Fibroblast of villous mesenchyme (primary cell): ENCODE measurements around the gene XPR1. TPM values are rescaled to one million over a fixed set of nuclear protein-coding genes. Genes with fewer than 3 reads are reported as not detected.
"Not testable (repeated sequence)": the region's sequence is repeated elsewhere in the genome, so short reads cannot be mapped to it uniquely, and the experiment has no call there.

Experiments
- DNase-seq: peaks from one replicate; pipeline ENCODE4 v3.0.0-alpha.2; 2010; ENCODE audit warnings: low read depth
- H3K4me3 ChIP-seq: 2 replicates; pipeline ENCODE4 v1.5.1; 2011; ENCODE audit warnings: low read depth, mild to moderate bottlenecking, low read length
- CTCF ChIP-seq: IDR thresholded peaks from 2 replicates; pipeline ENCODE4 v1.5.1; 2012; ENCODE audit warnings: low read depth, mild to moderate bottlenecking, low read length; ENCODE audit not compliant: insufficient read depth
- total RNA-seq: library from RNA; depleted of rRNA; stranded (reverse); fragments of >200 nt; gene quantifications from 2 replicates; pipeline ENCODE4 v1.2.3, GENCODE V29; 2012

XPR1 gene
- total RNA-seq, 1 donor, result 31.5 TPM

DNA sequence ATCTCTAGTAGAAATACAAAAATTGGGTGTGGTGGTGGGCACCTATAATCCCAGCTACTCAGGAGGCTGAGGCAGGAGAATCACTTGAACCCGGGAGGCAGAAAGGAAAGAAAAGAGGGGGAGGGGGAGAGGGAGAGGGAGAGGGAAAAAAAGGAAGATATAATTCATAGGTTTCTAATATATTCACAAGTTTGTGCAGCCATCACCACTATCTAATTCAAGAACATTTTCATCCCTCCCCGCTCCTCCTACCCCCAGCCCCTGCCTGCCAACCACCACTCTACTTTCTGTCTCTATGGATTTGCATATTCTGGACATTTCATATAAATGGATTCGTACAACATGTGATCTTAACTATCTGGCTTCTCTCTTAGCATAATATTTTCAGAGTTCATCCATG is 147.8 kb downstream of the XPR1 start:
- DNase-seq, result no peak
- TF ChIP-seq CTCF, result no peak
- H3K4me3 ChIP-seq, result no peak overlapping the region

DNA sequence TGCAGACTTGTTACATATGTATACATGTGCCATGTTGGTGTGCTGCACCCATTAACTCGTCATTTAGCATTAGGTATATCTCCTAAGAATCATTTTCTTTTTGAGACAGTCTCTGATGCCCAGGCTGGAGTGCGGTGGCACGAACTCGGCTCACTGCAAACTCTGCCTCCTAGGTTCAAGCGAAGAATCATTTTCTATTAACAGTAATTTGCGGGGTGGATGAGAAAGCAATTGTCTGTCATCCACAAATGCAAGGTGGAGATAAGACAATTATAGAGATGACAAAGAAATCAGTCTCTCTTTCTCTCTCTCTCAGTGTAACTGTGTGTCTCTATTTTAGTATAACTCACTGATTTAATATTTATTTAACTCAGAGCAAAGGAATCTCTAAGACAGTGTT is 149.9 kb downstream of the XPR1 start:
- no peak for DNase-seq
- H3K4me3 ChIP-seq, result no peak overlapping the region
- TF ChIP-seq CTCF, result no peak

DNA sequence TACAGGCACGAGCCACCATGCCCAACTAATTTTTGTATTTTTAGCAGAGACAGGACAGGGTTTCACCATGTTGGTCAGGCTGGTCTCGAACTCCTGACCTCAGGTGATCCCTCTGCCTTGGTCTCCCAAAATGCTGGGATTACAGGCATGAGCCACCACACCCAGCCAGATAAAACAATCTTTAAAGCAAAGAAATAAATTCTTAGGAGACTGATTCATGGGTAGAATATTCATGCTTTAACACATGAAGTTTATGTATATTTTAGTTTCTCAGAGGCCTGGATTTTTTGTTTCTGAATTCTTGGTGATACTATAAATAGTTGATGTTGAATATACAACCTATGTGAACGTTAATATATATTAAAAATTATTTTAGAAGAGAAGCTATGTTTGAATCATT is 153.5 kb downstream of the XPR1 start:
- DNase-seq, result no peak
- H3K4me3 ChIP-seq, result no peak overlapping the region
- TF ChIP-seq CTCF, result no peak

- DNase-seq, result no peak
- no peak overlapping the region for H3K4me3 ChIP-seq
- TF ChIP-seq CTCF, result no peak
These were observed 154.1 kb downstream of the XPR1 start for GRCh38 chr1:180785887-180786286.

DNA sequence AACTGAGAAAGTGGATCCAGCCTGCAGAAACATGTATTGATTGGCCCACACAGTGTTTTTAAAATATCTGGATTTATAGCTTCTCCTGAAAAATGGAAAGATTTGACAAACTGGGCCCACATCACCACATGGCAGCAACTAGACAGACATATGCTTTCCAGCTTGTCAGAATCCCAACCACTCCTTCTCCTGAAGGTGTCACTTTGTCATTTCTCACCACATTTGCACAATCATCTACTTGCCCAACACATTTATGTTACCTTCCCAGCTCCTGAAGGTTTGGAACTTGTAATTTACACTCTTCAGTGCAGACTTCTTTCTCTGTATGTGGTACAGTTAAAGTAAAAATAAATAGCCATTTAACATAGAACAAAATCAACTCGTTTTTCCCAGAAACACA is 154.8 kb downstream of the XPR1 start:
- H3K4me3 ChIP-seq, result no peak overlapping the region
- DNase-seq, result no peak
- TF ChIP-seq CTCF, result no peak

DNA sequence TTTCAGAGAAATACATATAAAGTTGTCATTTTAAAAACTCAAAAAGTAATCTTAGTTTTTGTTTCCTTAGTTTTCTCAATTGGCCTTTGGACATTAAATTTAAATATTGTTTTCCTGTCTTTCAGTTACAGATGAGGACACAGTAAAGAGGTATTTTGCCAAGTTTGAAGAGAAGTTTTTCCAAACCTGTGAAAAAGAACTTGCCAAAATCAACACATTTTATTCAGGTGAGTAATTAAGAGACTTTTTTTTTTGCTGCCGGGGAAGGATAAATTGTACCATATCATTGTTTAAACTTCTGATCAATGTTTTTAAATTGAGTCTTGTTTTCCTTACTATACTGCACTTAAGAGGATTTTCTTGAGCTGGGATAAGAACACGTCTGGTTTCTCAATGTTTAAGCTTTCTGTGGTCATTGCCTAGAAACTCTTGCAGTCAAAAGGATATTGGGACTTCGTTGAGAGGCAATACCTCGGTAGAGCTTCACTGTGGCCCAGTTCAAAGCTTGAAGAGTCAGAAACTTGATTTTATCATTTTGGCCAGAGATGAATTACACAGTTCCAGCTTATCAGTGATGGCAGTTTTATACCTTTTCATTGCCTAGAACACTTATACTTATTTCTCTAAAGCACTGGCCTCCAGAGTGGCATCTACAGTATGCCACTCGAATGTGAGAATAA is 155.9 kb downstream of the XPR1 start:
- no peak overlapping the region for H3K4me3 ChIP-seq
- TF ChIP-seq CTCF, result no peak

DNA sequence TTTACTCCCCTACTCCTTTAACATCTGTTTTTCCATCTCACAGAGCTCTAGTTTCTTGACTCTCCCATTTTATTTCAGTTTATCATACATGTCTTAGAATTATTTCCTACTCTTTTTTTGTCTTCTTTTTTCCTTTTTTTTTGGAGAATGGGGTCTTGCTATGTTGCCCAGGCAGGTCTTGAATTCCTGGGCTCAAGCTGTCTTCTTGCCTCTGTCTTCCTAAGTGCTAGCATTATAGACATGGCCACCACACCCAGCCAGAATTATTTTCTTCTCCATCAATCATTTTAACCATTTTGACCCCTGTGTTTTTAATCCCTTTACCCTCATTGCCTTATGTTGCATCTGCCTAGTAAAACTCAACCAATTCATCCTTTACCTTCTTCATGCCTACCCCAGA is 157.6 kb downstream of the XPR1 start:
- no peak overlapping the region for H3K4me3 ChIP-seq
- no peak for TF ChIP-seq CTCF
- DNase-seq, result no peak

More for the DNA sequence above, 155.9 kb downstream of the XPR1 start:
- no peak for DNase-seq

- DNase-seq, H3K4me3 ChIP-seq: not testable (repeated sequence)
These were observed 159.3 kb downstream of the XPR1 start for GRCh38 chr1:180791152-180791551.
